Central memory CD4-positive, alpha-beta T cell (primary cell): Measurements from ENCODE around the gene TRABD2A.
A peak's percentile ranks its signal among the peaks of the same experiment; 100 is the strongest.

ENCODE experiments used
- DNase-seq: peaks from one replicate; pipeline ENCODE4 v3.0.0; 2022

TRABD2A gene

DNA sequence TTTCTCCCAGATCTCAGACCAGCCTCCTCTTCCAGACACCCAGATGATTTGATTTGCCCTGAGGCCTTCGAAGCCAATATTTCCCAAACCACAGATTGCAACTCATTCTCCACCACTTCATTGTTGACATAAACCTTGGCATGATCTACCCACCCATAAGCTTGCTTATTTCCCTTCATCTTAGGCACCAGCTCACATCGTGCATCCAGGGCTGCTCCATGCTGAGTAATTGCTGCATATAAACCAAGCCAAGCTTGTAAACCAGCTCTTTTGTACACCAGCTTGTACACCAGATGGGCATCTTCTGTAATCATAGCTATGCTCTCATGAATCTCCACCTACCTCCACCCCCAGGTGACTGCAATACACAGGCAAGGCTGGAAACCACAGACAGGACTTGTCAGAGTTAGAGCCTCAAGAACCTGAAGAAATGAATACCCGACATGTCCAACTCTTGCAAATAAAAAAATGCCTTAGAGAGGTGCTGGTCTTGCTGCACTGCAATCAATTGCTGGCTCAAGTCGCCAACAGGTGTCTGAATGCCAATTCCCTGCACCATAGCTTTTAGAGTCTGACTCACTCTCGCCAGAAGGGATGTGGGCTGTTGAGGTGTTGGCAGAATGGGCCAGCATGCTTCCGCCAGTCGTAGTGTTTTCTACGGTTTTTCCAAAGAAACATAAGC is 31.5 kb downstream of the TRABD2A start:
- peak; percentile 53 for DNase-seq

DNA sequence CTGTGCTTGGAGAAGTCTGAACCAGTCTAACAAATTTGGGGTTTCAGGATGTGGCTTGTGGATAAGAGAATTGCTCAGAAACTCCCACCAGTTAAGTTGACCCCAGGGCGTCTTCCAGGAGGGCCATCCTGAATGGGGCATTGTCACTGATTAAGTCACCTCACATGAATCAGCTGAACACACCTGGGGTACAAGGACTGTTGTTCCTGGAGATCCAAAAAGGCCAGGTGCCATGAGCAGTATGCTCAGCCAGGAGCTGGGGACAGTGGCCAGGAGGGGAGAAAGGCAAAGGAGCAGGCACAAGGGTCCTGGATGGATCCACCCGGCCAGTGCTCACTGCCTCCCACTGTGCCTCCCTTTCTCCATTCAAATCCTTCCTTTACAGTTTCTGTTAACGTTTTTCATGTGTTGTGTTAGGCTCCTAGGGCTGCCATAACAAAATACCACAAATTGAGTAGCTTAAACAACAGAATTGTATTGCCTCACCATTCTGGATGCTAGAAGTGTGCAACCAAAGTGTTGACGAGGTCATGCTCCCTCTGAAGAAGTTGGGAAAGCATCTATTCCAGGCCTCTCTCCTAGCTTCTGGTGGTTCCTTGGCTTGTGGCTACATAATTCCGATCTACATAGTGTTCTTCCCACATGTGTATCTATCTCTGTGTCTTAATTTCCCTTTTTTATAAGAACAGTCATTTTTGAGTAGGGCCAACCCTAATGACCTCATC is 33.4 kb downstream of the TRABD2A start:
- no peak for DNase-seq

DNA sequence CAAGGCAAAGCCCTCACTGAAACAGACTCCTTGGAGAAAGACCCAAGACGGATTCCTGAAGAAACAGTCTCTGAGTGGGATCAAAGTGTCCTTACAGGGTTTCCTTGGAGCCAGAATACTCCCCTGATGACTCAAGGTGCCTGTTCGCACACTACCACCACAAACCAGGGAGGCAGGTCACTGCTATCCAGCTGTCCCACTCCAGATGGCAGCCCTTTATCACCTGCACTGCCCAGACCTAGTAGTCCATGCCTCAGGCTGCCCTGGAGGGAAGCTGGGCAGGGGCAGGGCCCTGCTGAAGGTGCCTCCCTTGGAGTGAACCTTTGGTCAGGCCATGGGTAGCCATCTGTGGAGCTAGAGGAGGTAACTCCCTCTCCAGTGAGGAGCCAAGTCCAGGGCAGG is 34.1 kb downstream of the TRABD2A start:
- no peak for DNase-seq

DNA sequence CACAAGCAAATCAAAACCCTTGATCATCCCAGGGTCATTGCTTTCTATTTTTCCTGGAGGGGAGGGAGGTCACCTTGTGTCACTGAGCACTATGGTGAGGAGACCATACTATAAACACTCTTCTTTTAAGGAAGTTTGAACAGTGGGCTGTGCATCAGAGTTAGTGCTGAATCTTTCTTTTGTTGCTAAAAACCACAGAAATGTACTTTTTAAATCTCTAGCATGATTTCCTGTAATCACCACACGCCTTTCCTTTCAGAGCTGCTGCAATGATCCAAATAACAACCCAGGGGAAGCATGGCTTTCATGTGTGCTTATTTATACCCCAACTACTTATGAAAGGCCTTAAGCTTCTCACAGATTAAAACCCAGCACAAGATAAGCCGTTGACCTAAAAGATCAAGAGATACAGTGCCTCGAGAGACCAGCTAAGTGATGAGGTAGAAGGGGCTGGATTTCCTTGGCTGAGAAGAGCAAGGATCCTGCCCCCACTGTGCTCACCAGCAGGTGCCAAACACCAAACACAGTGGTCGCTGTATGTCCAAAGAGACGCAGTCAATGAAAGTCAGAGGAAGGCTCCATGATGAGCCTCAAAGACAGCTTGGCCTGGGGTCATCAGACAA is 34.7 kb downstream of the TRABD2A start:
- DNase-seq: peak; percentile 79

DNA sequence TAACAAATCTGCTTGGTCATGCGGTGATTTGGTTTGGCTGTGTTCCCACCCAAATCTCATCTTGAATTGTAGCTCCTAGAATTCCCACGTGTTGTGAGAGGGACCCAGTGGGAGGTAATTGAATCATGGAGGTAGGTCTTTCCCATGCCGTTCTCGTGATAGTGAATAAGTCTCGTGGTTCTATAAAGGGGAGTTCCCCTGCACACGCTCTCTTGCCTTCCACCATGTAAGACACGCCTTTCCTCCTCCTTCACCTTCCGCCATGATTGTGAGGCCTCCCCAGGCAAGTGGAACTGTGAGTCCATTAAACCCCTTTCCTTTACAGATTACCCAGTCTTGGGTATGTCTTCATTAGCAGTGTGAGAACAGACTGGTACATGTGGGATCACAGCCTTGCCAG is 36.7 kb downstream of the TRABD2A start:
- no peak for DNase-seq

DNA sequence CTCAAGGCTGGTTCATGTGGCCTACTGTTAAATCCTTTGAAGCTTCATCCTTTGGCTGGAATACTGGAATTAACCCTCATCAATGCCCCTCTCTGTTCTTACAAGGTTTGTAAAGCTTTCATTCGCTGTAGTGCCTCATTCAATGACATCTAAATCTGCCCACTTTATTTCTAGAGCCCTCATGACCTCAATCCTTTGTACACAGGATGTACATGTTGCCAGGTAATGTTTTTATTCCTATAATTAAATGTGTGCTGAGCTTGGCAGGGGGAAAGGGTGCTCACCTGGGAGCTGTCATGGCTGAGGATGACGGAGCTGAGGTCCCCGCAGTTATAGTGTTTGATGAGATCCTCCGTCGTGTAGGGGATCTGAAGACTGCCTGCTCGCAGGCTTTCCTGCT is 39.3 kb downstream of the TRABD2A start:
- peak; percentile 45 for DNase-seq

DNA sequence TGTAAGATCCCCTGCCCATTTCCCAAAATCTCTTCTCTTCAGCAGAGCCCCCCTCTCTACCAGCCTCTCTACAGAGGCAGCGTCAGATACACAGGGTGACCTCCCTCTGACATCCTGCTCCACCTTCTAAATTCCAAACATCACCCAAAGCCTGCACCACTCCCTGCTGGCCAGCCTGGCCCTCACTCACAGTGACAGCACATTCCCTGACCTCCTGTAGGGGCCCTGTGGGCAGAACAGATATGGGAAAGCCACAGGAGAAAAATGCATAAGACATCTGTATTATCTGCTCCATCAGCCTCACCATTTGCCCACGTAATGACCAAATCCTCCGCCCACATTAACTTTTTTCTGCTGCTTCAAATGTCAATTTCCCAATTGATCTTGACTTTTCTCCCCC is 40.6 kb downstream of the TRABD2A start:
- no peak for DNase-seq

DNA sequence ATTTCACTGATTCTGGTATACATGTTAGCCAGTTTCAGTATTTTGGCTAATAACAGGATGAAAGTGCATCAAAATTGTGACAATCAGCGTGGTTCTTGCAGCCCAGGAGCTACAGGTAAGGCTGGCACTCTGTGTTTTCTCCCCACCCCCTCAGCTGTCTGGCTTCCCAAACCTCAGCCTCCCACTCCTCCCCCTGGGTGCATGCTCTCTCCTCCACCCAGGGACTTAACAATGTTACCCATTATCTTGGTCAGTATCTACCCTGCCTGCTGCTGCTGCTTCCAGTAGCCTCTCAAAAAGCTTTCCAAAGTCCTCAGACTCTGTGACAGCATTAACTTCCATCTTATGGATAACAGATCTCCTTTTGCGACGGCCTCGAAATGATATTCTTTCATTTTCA is 41.0 kb downstream of the TRABD2A start:
- DNase-seq: no peak

DNA sequence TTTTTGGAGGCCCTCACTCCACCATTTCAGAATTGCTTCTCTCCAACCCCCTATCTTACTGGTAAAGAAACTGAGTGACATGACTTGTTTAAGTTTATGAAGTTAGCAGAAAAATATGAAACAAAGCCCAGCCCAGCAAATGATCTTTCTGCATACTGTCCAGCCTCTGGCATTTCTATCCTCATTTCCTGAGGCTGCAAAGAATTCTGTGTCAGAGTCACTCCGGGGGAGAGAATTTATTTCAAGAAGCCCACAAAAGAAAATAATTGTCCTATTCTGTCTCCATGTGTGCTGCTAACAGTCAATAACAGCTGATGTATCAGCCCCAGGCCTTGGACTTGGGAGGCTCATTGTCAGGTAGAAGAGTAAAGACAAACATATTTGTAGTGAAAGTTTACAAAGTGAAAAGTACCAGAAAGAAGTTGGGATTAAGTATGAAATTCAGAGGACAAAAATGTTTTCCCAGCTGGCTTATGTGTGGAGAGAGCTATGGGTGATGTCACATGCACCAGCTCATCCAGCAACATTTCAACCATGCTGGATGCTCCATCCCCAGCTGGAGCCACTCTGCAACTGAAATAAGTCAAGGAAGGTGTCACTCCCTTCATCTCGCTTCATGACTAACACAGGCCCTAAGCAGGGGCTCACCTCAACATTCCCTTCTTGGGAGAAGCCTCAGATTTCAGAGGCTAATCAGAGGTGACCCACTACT is 42.3 kb downstream of the TRABD2A start:
- DNase-seq: no peak

DNA sequence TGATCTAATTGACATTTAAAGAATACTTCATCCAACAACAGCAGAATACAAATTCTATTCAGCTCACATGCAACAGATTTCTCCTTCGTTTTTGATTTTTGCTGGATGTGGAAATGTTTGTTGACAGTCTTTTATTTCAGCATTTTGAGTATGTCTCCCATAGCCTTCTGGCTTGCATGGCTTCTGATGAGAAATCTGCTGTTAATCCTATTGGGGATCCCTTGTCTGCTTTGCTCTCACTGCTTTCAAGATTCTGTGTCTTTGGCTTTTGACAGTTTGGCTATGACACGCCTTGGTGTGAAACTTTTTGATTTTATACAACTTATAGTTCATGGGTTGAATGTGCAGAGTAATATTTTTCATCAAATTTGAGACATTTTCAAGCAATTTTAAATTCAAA is 44.7 kb downstream of the TRABD2A start:
- no peak for DNase-seq

DNA sequence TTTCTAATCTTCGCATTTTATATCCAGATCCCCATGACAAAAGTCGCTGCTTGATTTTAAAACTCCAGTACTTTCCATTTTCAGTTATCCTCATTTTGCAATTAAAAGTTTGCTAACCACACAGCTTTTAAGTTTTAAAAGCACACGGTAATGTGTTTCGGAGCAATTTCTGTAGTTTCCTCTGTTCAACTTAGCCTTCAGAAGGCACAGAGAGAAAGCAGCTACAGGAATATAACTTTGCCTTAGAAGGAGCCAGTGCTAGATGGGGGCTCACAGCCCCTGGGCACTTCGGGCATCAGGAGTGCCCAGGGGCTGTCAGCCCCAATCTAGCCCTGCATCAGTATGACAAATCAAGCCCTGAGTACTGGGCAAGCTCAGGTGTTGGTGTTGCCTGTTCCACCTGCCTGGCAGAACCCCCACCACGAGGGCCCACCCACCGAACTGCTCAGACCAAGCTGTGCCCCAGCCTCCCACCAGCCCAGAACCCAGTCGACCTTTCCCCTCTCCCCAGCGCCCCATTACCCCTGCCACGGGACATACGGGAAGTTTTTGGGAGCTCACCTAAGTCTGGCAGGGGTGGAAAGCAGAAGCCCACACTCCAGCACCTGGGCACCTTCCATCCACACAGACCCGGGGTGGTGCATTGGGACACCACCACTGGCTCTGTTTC is 47.3 kb downstream of the TRABD2A start:
- no peak for DNase-seq

DNA sequence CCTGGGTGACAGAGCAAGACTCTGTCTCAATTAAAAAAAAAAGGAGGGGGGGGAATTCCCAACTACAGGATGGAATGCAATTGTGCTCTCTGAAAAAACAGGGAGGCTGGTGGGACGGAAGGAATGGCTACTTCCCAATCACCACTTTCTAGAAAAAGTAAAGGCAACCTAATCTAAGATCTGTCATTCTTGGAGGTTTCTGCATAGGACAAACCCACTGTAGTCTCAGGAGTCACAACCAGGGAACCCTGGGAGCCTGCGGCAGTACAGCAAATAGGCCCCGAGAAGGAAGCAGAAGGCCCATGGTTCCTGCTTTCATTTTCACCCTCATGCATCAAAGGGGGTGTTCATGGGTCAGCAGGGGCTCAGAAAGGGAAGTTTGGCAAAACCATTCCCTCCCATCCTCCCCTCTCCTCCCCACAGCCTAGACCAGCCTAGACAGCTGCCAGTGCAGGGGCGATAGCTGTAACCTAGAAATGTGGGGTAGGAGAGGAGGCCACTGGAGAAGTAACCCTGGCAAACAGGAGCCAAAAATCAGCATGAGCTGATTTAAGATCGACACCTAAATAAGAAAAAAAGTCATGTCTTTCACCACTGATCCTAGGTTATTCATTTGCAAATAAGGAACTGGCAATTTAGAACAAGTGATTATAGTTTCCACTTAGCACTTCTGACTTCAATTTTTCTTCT is 48.0 kb downstream of the TRABD2A start:
- DNase-seq: no peak

DNA sequence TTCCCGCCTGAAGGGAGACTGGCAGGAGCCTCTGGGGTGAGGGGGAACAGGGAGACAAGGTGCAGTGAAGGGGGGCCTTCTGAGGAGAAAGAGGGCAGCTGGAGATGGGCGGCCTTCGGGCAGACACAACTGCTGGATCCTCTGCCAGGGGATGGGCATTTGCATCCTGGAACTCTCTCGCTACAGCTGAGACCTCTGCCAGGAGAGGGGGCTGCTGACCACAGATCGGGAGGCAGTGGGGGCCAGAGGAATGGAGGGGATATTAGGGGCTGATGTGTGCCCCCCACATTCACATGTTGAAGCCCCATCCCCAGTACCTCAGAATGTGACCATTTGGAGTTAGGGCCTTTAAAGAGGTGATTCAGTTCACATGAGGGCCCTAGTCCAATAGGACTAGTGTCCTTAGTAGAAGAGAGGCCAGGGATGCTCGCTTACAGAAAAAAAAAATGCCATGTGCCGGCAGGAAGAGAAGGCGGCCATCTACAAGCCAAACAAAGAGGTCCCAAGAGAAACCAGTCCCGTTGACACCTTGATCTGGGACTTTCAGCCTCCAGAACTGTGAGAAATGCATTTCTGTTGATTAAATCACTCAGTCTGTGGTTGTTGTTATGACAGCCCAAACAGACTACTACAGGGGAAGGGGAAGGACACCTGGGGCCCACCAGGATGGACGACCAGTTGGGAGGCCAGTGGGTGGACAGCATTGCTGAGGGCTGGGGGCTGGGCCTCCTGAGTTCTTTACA is 50.0 kb downstream of the TRABD2A start:
- no peak for DNase-seq

DNA sequence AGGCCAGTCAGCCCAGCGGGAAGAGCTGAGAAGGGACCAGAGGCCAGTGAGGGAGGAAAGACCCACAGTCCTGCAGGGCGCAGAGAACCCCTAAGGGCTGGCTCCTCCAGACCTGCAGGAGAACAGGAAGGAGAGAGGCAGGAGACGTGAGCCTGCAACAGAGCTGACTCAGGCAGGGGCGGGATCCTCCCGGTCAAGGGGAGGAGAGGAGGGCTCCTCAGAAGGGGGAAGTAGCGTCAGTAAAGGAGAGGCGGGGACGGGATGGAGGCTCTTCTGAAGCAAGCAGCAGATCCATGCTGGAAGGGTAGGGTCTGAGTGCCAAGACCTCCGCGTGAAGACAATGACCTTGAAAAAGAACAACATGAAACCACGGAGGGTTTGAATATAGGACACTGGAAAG is 50.8 kb downstream of the TRABD2A start:
- DNase-seq: no peak

DNA sequence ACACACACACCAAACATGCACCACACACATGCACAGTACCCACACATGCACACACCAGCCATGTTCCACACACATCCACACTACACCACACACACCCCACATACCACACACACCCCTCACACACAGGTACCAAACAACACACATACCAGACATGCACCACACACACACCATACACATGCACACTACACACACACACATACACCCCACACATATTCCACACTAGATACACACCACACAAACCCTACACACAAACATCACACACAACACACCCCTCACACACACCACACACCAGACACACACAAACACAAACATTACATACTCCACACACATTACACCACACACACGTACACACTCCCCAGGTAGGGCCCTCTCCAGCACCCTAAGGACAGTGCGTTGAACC is 51.2 kb downstream of the TRABD2A start:
- no peak for DNase-seq

DNA sequence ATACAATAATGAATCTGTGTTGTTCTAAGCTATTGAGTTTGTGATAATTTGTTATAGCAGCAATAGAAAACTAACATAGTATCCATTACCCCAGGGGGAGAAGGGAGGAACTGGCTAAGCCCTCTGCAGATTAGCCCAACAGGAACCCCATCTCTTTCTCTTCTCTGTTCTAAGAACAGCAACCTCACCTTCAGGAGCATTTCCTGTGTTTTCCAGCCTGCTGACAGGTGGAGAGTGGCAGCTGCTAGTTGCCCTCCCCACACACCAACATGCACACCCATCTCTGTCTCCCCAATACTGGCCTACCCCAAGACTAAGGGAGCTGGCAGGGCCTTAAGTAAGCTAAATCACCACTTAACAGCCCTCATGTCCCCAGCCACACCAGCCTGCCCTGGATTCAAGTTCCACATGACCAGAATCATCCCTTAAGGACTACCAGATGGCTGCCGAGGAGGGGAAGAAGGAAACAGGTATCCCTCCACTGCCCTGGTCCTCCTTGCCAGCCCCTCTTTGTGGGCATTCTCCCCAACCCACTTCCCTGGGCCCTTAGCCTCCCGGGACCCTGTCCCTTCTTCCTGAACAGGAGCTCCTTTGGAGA is 52.8 kb downstream of the TRABD2A start:
- no peak for DNase-seq

DNA sequence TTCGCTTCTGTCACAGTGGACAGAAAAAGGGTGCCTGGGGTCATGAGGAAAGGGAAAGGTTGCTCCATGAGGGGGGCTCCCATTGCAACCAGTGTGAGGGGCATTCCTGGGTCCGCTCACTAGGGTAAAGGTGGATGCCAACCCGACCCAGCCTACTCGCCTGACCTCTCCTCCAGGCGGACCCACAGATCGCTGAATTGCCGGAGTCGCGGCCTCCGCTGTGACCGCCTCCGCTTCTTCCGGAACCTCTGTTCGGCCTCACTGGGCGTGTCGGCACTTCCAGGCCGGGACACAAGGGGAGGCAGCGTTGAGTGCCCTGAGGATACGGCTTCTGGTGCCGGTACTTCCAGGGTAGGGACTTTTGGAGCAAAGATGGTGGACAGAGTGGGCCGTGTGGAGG is 57.1 kb downstream of the TRABD2A start:
- DNase-seq: no peak

DNA sequence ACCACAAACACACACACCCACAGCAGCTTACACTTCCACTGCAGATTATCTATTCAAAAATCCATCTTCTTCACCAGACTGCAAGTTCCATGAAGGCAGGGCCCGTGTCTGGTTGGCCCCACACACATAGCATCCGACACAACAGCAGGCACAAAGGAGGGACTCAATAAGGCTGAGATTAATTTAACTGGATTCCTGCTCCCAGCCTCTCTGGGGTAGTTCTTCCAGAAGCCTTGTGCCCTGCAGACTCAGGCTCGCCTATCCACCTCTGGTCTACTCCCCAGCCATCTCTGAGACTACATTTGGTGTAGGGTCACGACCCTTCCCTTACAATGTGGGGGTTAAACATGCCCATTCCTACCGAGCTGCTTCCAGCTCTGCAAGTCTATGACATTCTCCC is 57.7 kb downstream of the TRABD2A start:
- DNase-seq: no peak

DNA sequence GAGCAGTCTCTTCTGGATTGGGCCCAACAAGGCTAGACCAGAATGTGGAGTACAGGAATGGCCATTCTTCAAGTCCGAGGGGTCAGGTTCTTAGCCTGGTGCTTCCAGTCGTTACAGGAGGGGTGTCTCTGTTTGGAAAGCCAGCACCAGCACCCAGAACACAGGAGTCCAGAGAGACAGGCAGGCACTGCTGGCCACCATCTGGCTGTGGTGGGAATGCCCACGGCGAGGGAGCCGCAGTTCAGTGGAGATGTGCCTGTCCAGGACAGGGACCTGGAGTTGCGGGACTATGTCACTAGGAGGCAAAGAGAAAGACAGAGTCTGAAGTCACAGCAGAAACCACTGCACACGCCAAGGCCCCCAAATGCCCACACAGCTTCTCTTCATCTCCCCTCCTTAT is 59.1 kb downstream of the TRABD2A start:
- no peak for DNase-seq

DNA sequence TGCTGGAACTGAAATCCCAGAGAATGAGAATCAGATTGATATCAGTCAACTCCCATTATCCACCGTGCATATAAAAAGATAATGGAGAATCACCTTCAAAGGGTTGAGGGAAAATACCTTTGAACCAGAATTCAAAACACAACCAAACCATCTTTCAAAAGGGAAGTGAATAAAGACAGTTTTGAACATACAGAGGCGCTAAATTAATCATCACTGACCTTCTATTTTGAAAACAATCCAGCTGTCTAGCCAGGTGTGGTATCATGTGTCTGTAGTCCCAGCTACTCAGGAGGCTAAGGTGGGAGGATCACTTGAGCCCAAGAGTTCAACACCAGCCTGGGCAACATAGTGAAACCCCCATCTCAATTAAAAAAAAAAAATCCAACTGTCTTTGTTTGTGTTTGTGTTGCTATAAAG is 63.6 kb downstream of the TRABD2A start:
- DNase-seq: no peak

DNA sequence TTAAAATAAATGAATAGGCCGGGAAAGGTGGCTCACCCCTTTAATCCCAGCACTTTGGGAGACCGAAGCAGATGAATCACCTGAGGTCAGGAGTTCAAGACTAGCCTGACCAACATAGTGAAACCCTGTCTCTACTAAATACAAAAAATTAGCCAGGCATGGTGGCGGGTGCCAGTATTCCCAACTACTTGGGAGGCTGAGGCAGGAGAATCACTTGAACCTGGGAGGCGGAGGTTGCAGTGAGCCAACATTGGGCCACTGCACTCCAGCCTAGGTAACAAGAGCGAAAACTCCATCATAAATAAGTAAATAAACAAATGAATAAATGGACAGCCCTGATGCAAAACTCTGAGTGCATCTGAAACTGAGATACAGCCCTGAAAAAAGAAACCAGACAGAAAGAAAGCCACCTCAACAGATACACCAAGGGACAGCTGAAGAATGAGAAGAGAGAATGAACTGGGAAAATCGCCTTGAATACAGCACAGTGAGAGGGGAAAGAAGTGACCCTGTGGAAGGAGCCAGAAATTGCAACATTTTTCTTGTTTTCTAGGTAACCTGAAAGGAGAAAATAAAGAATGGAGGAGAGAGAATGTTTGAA is 64.4 kb downstream of the TRABD2A start:
- DNase-seq: no peak
